LoVo (cell line): ENCODE results near the gene BCLAF3.

Experiments
- DNase-seq: peaks from one replicate; pipeline ENCODE4 v3.0.0-alpha.2; 2016; ENCODE audit warnings: low spot score

BCLAF3 gene

DNA sequence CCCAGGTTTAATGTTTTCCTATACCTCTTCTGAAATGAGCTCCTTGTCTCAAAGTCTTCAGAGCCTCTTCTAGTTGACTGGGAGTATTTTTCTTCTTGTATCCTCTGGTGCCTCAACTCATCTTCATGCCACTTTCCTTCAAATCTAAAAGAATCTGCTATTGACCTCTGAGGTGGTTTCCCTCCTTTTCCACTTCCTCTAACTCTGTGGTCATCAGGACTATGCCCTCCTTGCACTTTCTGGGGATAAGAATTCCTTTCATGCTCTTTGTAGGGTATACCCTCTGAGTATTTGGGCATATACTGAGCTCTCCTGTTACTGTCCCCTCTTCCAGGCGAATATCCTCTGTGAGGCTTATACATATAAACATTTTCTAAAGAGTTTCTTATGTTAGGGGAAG lies 24.8 kb downstream of the BCLAF3 start:
- DNase-seq: no peak

DNA sequence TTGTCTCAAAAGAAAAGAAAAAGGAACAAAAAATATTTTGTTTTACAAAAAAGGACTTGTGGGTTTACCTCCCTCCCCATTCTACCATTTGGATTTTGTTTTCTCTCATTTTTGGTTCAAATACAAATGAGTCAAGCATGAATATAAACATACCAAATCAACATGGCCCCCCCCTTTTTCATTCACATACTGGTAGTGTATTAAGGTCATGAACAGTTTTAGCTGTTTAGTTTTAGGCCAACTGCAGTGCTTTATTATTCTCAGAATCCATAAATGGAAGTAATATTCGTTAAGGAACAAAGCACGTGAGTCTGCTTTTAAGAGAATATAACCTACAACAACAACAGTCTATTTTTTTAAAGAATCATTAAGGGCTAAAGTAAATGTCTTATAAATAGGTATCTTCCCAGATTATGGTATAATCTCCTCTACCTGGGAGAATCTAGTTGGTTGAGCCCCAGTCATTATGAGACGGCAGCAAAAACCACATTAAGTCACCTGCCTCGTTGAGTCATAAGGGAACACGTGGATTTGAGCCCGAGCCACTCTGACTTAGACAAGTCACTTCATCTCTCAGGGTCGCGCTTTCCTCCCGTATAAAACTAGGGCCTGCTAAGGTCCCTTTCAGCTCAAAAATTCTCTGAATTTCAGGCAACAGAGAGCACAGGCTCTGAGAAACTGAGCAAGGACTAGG lies 26.7 kb downstream of the BCLAF3 start:
- no peak for DNase-seq

DNA sequence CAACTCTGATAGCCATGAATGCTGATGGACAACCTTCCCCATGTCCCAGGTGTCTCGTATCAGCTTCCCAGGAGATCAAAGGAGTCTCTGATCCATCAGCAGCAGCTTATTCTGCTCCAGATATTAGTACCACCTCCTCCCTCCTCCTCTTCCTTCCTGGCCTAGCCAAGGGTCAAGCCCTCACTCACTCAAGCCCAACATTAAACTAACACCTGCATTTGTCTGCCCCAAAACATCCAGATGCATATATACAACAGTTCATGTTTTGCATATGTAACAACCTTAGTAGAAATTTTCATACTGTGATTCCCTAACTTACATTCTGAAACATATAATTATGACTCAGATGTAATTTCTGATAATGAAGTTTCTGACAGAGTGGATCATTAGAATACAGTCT lies 29.9 kb downstream of the BCLAF3 start:
- no peak for DNase-seq

DNA sequence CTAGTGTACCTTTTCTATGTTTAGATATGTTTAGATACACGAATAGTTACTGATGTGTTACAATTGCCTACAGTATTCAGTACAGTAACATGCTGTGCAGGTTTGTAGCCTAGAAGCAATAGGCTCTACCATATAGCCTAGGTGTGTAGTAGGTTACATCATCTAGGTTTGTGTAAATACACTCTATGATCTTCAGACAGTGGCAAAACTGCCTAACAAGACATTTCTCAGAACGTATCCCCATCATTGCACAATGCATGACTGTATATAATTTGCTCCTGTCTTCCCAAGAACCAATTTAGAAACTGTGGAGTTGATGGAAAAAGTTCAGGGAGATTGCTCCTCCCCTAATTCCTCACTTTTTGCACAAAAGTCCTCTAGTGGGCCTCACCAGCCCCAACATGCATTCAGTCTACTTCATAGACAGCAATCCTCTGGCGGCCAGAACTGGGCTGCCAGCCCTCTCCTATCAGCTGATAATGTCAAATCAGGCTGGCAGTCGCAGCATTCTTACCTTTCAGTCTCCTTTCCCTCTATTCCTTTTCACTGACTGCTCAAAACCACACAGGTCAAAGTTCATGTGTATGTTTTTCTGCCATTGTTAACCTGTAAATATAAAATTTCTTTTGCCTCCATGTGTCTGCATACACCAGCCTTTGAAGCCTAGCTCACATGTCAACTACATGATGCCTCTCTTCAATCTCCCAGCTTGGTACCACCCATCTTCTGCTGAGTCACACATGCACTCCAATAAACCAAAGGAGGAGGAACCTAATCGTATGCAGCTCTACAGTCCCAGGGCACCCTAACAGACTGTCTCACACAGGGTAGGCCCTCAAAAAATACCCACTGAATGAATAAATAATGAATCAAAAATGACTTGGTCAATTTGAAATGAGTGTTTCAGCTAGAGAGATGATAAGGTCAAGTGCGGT lies 32.0 kb downstream of the BCLAF3 start:
- no peak for DNase-seq

DNA sequence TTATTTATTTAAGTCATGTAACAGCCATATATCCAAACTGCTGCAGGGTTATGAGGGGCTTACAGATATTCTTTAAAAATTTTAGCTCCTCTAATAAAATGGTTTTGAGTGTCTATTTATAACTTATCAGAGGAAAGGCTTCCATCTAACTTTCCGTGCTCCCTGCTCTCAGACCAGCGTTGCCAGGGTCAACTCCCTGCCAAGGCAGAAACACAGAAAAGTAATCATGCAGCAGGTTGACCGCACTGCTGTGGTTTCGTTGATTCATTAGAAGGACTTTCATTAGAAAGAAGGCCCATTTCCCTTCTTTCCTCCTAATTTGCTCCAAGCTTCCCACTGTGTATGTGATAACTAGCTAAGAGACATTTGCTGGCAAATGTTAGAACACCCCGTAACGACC lies 33.9 kb downstream of the BCLAF3 start:
- DNase-seq: no peak

DNA sequence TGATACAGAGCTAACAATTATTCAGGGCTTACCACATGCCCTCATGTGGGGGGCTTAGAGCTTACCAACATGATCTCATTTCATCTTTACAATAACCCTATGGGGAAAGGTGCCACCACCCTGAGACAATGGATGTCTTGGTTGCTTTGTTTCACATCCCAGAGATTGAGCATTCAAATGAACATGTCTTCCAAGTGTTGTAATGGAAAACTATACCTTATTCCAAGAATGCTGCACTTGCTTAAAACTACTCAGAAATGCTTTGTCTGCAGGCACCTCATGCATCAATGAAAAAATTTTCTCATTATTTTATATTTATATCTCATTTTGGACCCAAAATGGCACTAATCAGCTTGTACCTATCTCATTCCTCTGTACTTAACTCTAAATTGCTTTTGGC lies 34.6 kb downstream of the BCLAF3 start:
- DNase-seq: no peak

DNA sequence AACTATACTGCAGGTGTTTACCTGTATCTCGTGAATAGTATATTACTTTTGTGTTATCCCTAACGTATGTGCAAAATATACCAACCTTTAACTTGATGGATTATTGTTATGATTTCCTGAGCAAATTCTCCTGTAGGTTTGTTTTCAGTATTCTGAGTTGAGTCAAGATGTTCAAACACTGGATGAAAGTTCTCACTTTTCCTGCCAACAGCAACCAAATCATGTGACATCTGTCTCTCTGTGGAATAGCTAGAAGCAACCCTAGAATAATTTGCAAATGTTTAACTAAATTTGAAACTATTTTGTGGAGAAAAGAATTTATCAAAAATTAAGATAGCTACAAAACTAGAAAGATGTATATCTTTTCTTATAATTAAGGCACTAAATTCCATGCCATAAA lies 35.6 kb downstream of the BCLAF3 start:
- DNase-seq: no peak

DNA sequence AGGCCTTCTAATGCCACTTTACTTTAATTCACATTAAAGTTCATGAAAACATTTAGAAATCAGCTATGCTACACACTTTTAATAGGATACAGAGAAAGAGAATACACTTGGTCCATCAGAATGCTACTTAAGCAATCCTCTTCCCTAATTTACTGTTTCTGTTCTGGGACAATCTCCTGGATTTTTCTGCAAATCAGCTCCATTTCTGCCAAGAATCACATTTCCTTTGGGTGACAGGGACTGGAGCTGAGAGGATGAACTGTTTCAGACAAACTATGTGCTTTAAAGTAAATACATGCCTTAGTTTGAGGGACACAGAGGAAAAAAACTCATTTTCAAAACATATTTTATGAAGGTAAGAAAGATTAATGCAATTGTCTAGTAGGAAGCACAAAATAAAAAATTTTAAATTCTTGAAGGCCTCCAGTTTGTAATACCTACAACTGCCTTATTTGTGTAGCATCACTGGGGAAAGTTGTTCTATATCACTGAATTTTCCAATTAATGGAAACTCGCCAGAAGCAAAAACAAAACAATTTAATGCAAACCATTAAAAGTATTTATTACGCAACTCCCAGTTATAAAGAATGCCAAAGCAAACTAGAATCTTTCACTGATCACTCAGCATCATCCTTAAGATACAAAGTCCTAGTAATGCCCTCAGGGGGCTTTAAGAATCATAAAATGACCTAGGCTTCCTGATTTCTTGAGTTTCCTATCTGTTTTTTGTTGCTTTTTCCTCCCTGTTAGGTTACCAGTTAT lies 36.3 kb downstream of the BCLAF3 start:
- DNase-seq: no peak

DNA sequence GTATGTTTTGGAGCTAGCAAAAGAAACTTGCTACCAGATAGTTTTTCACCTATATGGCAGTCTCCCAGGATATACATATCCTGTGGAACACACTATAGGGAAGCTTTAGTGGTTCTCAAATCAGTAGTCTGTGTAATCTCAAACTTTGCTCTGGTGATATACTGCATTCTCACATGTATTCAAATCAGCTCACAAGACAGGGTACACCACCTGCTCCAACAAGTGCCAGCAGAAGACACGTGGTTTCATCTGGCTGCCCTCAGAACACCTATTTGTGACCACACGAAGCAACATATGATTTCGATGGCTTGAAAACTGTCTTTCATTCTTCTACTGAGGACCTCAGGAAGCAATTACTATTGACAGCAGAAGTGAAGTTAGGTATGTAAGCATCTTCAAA lies 37.7 kb downstream of the BCLAF3 start:
- no peak for DNase-seq

DNA sequence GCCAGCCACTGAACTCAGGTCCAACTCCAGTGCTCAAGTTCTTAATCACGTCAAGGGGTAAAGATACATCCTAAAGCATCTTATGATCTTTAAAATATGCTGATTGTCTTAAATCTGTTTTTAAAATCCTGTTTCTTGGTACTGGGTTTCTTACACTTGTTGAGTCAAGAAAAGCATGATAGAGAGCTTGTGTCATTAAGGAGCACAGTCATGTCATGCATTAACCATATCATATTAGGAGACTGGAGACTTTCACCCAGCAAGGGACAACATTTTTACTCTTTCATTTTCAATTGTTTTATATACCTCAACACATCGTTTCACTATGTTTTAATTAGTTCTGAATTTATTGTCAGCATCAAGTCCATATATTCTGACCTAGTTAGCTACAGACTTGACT lies 41.5 kb downstream of the BCLAF3 start:
- no peak for DNase-seq

DNA sequence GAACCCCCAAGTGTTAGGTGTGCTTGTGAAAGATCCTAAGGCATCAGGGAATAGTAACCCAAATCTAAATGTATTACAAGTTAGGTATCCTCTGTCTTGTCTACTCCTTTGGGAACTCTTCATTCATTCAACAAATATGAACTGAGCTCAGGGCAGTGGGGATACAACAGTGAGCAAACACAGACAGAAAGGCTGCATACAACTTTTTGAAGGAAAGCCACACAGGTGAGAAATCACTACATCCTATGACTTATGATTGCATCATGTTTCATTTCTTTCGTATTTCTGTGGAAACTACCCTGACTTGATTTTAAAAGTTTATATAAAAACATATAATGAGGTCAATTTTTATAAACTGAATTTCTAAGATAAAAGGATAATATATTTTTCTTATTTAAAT lies 43.2 kb downstream of the BCLAF3 start:
- no peak for DNase-seq
